Upper lobe of right lung (tissue), 1 donor: ENCODE results near the gene PMM2. TPM values are rescaled to one million over a fixed set of nuclear protein-coding genes. Genes with fewer than 3 reads are reported as not detected.
"Not testable (repeated sequence)": the region's sequence is repeated elsewhere in the genome, so short reads cannot be mapped to it uniquely, and the experiment has no call there.

Experiments used
- ATAC-seq: fragments of 200-7000 bp; cut with Tn5 transposase; one replicate; pipeline ENCODE4 v1.9.1; 2020; ENCODE audit warnings: mild to moderate bottlenecking, moderate library complexity
- DNase-seq: peaks from one replicate; pipeline ENCODE4 v3.0.0-alpha.2; 2020
- H3K27ac ChIP-seq: fragments of 200-600 bp; one replicate; pipeline ENCODE4 v1.8.0; 2022
- H3K27me3 ChIP-seq: fragments of 200-600 bp; one replicate; pipeline ENCODE4 v1.8.0; 2022; ENCODE audit warnings: mild to moderate bottlenecking
- H3K36me3 ChIP-seq: fragments of 200-600 bp; one replicate; pipeline ENCODE4 v1.8.0; 2022
- H3K4me1 ChIP-seq: fragments of 200-600 bp; one replicate; pipeline ENCODE4 v1.8.0; 2022
- H3K4me3 ChIP-seq: fragments of 200-600 bp; one replicate; pipeline ENCODE4 v1.8.0; 2022; ENCODE audit warnings: mild to moderate bottlenecking
- H3K9me3 ChIP-seq: fragments of 200-600 bp; one replicate; pipeline ENCODE4 v1.8.0; 2022
- CTCF ChIP-seq: fragments of 200-600 bp; IDR thresholded peaks from one replicate; pipeline ENCODE4 v1.8.0; 2022; ENCODE audit warnings: antibody characterized with exemption
- intact Hi-C: fragments of 100-400 bp; cut with DNase I; formaldehyde crosslinking; loops from one replicate; pipeline ENCODE4 v1.11.0; 2022
- long read RNA-seq: library from polyadenylated mRNA; unstranded; transcript quantifications from one replicate; pipeline ENCODE4 v2.0.0, GENCODE V29; 2021
- total RNA-seq: library from RNA; stranded (reverse); fragmentation: NEBNext Ultra II Directional; extraction: Animal tissue kit (Norgen Biotek cat#: 25700); gene quantifications from one replicate; pipeline ENCODE4 v1.2.1, GENCODE V29; 2021
- donor health status: DM: no; HTN: yes; CAD: no; lungs with severe emphysema.

PMM2 gene
- 36.8 TPM for total RNA-seq
- long read RNA-seq, transcript PMM2-202 (2 exons, 569 nt), result minor isoform, 9 of 55 reads
- long read RNA-seq, transcript PMM2-201 (8 exons, 2,313 nt), result major isoform, 38 of 55 reads
- long read RNA-seq, partial matches to known transcripts, result 1 of 55 reads
- long read RNA-seq, other reads (novel, unspliced or antisense), result 2 of 55 reads

- intact Hi-C loops, result no loop called here
- ATAC-seq (peak; percentile 99), DNase-seq (peak; percentile 98)
- Histone ChIP-seq H3K36me3 (peaks cover 26% of the 10 kb centered on the region), H3K27ac (peak within 1 kb of the TSS; percentile 88), H3K4me1 (peaks cover 28% of the 10 kb centered on the region), H3K9me3 (no peaks in the 10 kb centered on the region), H3K4me3 (peak within 1 kb of the TSS; percentile 97), H3K27me3 (no peaks in the 10 kb centered on the region)
- no peak for TF ChIP-seq CTCF
Observed at GRCh38 chr16:8797364-8798173, at the start of gene PMM2, which contains the start of gene TMEM186. TSS of gene PMM2 (plus strand) at chr16:8797839. CDS start at chr16:8797883, 44 bp downstream. TSS of gene TMEM186 (minus strand) at chr16:8797639. CDS start at chr16:8797614, 25 bp downstream.

- H3K9me3 ChIP-seq, H3K27me3 ChIP-seq, H3K4me1 ChIP-seq, intact Hi-C loops, ATAC-seq, H3K4me3 ChIP-seq, H3K27ac ChIP-seq, DNase-seq: not testable (repeated sequence)
- peaks cover 12% of the 10 kb centered on the region for H3K36me3 ChIP-seq
Observed at GRCh38 chr16:8748944-8749343, 48.7 kb upstream of the PMM2 start.

- DNase-seq (no peak), ATAC-seq (no peak)
- Histone ChIP-seq H3K4me1 (no peaks in the 10 kb centered on the region), H3K36me3 (peaks cover 12% of the 10 kb centered on the region), H3K27ac (no peak overlapping the region), H3K27me3 (no peaks in the 10 kb centered on the region), H3K4me3 (no peak overlapping the region), H3K9me3 (no peaks in the 10 kb centered on the region)
- intact Hi-C loops, result no loop called here
- TF ChIP-seq CTCF, result no peak
Observed at GRCh38 chr16:8751481-8752311, 45.9 kb upstream of the PMM2 start.

GRCh38 chr16:8752706-8753105, 44.9 kb upstream of the PMM2 start:
- peaks cover 14% of the 10 kb centered on the region for H3K36me3 ChIP-seq
- DNase-seq, result no peak
- H3K4me1 ChIP-seq, result no peaks in the 10 kb centered on the region
- intact Hi-C loops, result no loop called here
- H3K27me3 ChIP-seq, result no peaks in the 10 kb centered on the region
- no peaks in the 10 kb centered on the region for H3K9me3 ChIP-seq
- no peak overlapping the region for H3K4me3 ChIP-seq
- H3K27ac ChIP-seq, result no peak overlapping the region
- no peak for ATAC-seq
- no peak for TF ChIP-seq CTCF

- Histone ChIP-seq H3K27ac (no peak overlapping the region), H3K4me1 (no peaks in the 10 kb centered on the region), H3K4me3 (no peak overlapping the region), H3K36me3 (peaks cover 18% of the 10 kb centered on the region), H3K9me3 (no peaks in the 10 kb centered on the region), H3K27me3 (no peaks in the 10 kb centered on the region)
- no peak for DNase-seq
- TF ChIP-seq CTCF, result no peak
- no peak for ATAC-seq
- intact Hi-C loops, result no loop called here
Observed at GRCh38 chr16:8753416-8754054, 44.1 kb upstream of the PMM2 start.
